ENCODE measurements around the gene AFG1L.
"Not testable (repeated sequence)": the region's sequence is repeated elsewhere in the genome, so short reads cannot be mapped to it uniquely, and the experiment has no call there.

AFG1L gene

GRCh38 chr6:108518714-108519576 lies 224.1 kb downstream of the AFG1L start:
- DNase-seq (ENCODE audit: low spot score) = peak; percentile 30

GRCh38 chr6:108521616-108522107 lies 226.8 kb downstream of the AFG1L start:
- no peak for DNase-seq (ENCODE audit: low spot score)

GRCh38 chr6:108523697-108524096 lies 228.8 kb downstream of the AFG1L start:
- DNase-seq (ENCODE audit: low spot score) = no peak

- no peak for DNase-seq (ENCODE audit: low spot score)
These were observed 229.8 kb downstream of the AFG1L start for GRCh38 chr6:108524528-108525248.

GRCh38 chr6:108526739-108527174 lies 231.9 kb downstream of the AFG1L start:
- peak; percentile 67 for DNase-seq (ENCODE audit: low spot score)

- no peak for DNase-seq (ENCODE audit: low spot score)
These were observed 234.0 kb downstream of the AFG1L start for GRCh38 chr6:108528878-108529277.

GRCh38 chr6:108531332-108531731 lies 236.5 kb downstream of the AFG1L start:
- DNase-seq (ENCODE audit: low spot score) = no peak

- no peak for DNase-seq (ENCODE audit: low spot score)
These were observed 240.4 kb downstream of the AFG1L start for GRCh38 chr6:108535114-108535742.

- DNase-seq (ENCODE audit: low spot score) = not testable (repeated sequence)
These were observed 241.2 kb downstream of the AFG1L start for GRCh38 chr6:108535920-108536535.

GRCh38 chr6:108541843-108542759 lies 247.2 kb downstream of the AFG1L start:
- peak; percentile 74 for DNase-seq (ENCODE audit: low spot score)

- DNase-seq (ENCODE audit: low spot score) = no peak
These were observed 248.5 kb downstream of the AFG1L start for GRCh38 chr6:108543175-108543940.

- DNase-seq (ENCODE audit: low spot score) = peak; percentile 64
These were observed 249.8 kb downstream of the AFG1L start for GRCh38 chr6:108544606-108545005.

GRCh38 chr6:108546079-108547049 lies 251.5 kb downstream of the AFG1L start:
- DNase-seq (ENCODE audit: low spot score) = no peak

- no peak for DNase-seq (ENCODE audit: low spot score)
These were observed 254.4 kb downstream of the AFG1L start for GRCh38 chr6:108549241-108549640.

GRCh38 chr6:108549741-108550140 lies 254.9 kb downstream of the AFG1L start:
- no peak for DNase-seq (ENCODE audit: low spot score)

- no peak for DNase-seq (ENCODE audit: low spot score)
These were observed 255.4 kb downstream of the AFG1L start for GRCh38 chr6:108550256-108550655.

GRCh38 chr6:108555399-108556052 lies 260.7 kb downstream of the AFG1L start:
- DNase-seq (ENCODE audit: low spot score) = no peak

GRCh38 chr6:108556250-108556649 lies 261.4 kb downstream of the AFG1L start:
- no peak for DNase-seq (ENCODE audit: low spot score)

Measured in AG08395 (cell line).